ENCODE measurements around the gene NAT16.

DNA sequence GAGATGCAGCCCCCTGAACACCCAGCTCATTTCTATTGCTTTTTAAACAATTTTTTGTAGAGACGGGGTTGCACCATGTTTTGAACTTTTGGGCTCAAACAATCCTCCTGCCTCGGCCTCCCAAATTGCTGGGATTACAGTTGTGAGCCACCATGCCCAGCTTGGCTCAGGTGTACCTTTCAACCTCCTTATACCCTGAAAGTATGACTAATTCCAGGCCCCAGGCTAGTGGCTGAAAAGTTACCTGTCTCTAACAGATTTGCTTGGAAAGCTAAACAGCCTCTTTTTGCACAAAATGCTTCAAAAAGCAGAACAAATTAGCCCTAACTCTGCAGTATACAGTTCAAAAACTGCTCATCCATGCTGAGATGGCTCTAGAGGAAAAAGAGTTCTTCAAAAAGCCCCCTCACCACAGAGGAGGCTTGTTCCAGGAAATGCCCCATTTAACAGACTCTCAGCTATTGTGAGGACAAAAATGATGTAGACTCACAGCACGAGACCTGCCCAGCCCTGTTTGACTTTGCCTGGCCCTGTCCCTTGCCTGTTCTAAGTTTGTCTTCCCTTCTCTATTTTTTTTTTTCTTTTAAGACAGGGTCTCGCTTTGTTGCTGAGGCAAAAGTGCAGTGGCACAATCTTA is 39.2 kb downstream of the NAT16 start:
- TF ChIP-seq, protein P1, sequence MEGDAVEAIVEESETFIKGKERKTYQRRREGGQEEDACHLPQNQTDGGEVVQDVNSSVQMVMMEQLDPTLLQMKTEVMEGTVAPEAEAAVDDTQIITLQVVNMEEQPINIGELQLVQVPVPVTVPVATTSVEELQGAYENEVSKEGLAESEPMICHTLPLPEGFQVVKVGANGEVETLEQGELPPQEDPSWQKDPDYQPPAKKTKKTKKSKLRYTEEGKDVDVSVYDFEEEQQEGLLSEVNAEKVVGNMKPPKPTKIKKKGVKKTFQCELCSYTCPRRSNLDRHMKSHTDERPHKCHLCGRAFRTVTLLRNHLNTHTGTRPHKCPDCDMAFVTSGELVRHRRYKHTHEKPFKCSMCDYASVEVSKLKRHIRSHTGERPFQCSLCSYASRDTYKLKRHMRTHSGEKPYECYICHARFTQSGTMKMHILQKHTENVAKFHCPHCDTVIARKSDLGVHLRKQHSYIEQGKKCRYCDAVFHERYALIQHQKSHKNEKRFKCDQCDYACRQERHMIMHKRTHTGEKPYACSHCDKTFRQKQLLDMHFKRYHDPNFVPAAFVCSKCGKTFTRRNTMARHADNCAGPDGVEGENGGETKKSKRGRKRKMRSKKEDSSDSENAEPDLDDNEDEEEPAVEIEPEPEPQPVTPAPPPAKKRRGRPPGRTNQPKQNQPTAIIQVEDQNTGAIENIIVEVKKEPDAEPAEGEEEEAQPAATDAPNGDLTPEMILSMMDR (conservative IDR thresholded peaks at IDR 0.05 in 1 of 2, IDR thresholded peaks at IDR 0.05 in 1 of 2; ENCODE audit: extremely low read depth in 1 of 2, insufficient read depth in 1 of 2, low read depth in 1 of 2, low read length in 2 of 2) = no peak
- TF ChIP-seq EZH2 (IDR thresholded peaks at IDR 0.05; ENCODE audit: borderline replicate concordance, low read length) = no peak

All from mammary epithelial cell (primary cell).